ENCODE results near the gene VEGFB. TPM values are rescaled to one million over a fixed set of nuclear protein-coding genes. Genes with fewer than 3 reads are reported as not detected.

The VEGFB gene
- total and polyA plus RNA-seq, 2 of the 8 experiments (the other 6 are each of a cell fraction or from before 2014, with no cell fraction given), result 9.3 to 49.6 TPM

- peak within 1 kb of the TSS; percentile 76 for H4K8ac ChIP-seq (ENCODE audit: extremely low read depth, insufficient read depth, low read length)
- no peak within 1 kb of the TSS for H3K4ac ChIP-seq (replicated peaks; ENCODE audit: insufficient read length, low read depth, low read length)
- 92% methylated on average over 26 of the region's 27 CpGs; no CpG with 5 or more reads in 1 of the 2 experiments for WGBS, 2 experiments (ENCODE audit: extremely low coverage in 1 of 2, insufficient coverage in 1 of 2, insufficient read length in 1 of 2, insufficient replicate concordance in 2 of 2, low coverage in 1 of 2, low lambda C conversion rate in 2 of 2, missing lambda C conversion rate in 1 of 2)
- no peaks in the 10 kb centered on the region for H3K79me1 ChIP-seq (ENCODE audit: low read depth, low read length)
- H3K4me2 ChIP-seq (ENCODE audit: insufficient read depth in 1 of 2, low read depth in 2 of 2, low read length in 2 of 2), result no peak within 1 kb of the TSS
- H4K5ac ChIP-seq (ENCODE audit: insufficient read length, low read depth, low read length), result no peak within 1 kb of the TSS
- H3K4me1 ChIP-seq (replicated peaks in 1 of 4; ENCODE audit: control insufficient read depth in 3 of 4, insufficient read depth in 4 of 4, low read length in 3 of 4), result peaks cover 0 to 5% (median 0%) of the 10 kb centered on the region in 4 experiments; a peak in 3 of 7 replicates
- H2BK120ac ChIP-seq (replicated peaks; ENCODE audit: low read depth, low read length), result no peak within 1 kb of the TSS
- no peaks in the 10 kb centered on the region for H3K9me3 ChIP-seq (ENCODE audit: insufficient read depth in 2 of 2, low read depth in 1 of 2, low read length in 1 of 2)
- H4K91ac ChIP-seq (replicated peaks; ENCODE audit: insufficient read length, low read length), result no peak within 1 kb of the TSS
- FAIRE-seq, result no peak
- peaks cover 27 to 46% (median 36%) of the 10 kb centered on the region in 4 experiments for H3K36me3 ChIP-seq (ENCODE audit: control insufficient read depth in 2 of 4, insufficient read depth in 4 of 4, low read length in 3 of 4)
- no peak within 1 kb of the TSS for H2BK20ac ChIP-seq (ENCODE audit: low read length)
- H2BK15ac ChIP-seq (ENCODE audit: low read length), result no peak within 1 kb of the TSS
- no peak within 1 kb of the TSS for H2AFZ ChIP-seq (ENCODE audit: low read length)
- H3K14ac ChIP-seq (ENCODE audit: insufficient read length), result no peak within 1 kb of the TSS
- no peak within 1 kb of the TSS for H3K23ac ChIP-seq (ENCODE audit: insufficient read length)
- ChIA-PET CTCF (ENCODE audit: partially characterized antibody) (interaction anchor here (0.7 to 7.4 kb wide), 24 partner anchors 9 to 272 kb away, joined by 3 to 68 read pairs (median 5); partner anchors contain the start of genes CCDC88B, DNAJC4, NUDT22 and PLCB3), POLR2A (ENCODE audit: partially characterized antibody) (interaction anchor here (0.6 to 18.4 kb wide), 20 partner anchors 10 to 443 kb away, joined by 3 to 253 read pairs (median 4); partner anchors contain the start of genes ESRRA, GPR137, NUDT22 and PLCB3)
- H2BK5ac ChIP-seq (ENCODE audit: low read depth, low read length), result peak within 1 kb of the TSS; percentile 16
- no peak within 1 kb of the TSS; a peak in 1 of 7 replicates for H3K9ac ChIP-seq (replicated peaks in 1 of 4; ENCODE audit: extremely low read depth in 1 of 4, low read depth in 3 of 4, low read length in 3 of 4)
- H3K23me2 ChIP-seq (ENCODE audit: low read depth, low read length), result no peaks in the 10 kb centered on the region
- no peak within 1 kb of the TSS for H2BK12ac ChIP-seq (ENCODE audit: low read depth, low read length)
- peaks cover 5 to 14% of the 10 kb centered on the region in 2 experiments for H4K20me1 ChIP-seq (replicated peaks in 1 of 2; ENCODE audit: control insufficient read depth in 1 of 2, insufficient read depth in 2 of 2, low read length in 2 of 2)
- H3K4me3 ChIP-seq (ENCODE audit: extremely low read depth in 1 of 4, insufficient read depth in 2 of 4, low read depth in 3 of 4, low read length in 4 of 4), result no peak within 1 kb of the TSS
- no peaks in the 10 kb centered on the region for H3K79me2 ChIP-seq (ENCODE audit: control insufficient read depth in 1 of 2, insufficient read depth in 2 of 2, low read length in 2 of 2)
- DNase-seq (ENCODE audit: low read depth in 1 of 2, low spot score in 2 of 2), result no peak
- no peak within 1 kb of the TSS for H3K56ac ChIP-seq (replicated peaks; ENCODE audit: insufficient read length, low read depth, low read length)
- H3K18ac ChIP-seq (ENCODE audit: extremely low read depth, low read length), result no peak within 1 kb of the TSS
- peak within 1 kb of the TSS; percentile 29; the same call in 1 of the 2 replicates for H3K27ac ChIP-seq (ENCODE audit: low read depth, low read length)
- H3K27me3 ChIP-seq (replicated peaks in 1 of 4; ENCODE audit: control insufficient read depth in 3 of 4, extremely low read depth in 1 of 4, insufficient read depth in 3 of 4, low read length in 3 of 4), result no peaks in the 10 kb centered on the region; a peak in 1 of 7 replicates
- no peak within 1 kb of the TSS for H2AK5ac ChIP-seq (ENCODE audit: low read depth, low read length)
- TF ChIP-seq, protein P1, sequence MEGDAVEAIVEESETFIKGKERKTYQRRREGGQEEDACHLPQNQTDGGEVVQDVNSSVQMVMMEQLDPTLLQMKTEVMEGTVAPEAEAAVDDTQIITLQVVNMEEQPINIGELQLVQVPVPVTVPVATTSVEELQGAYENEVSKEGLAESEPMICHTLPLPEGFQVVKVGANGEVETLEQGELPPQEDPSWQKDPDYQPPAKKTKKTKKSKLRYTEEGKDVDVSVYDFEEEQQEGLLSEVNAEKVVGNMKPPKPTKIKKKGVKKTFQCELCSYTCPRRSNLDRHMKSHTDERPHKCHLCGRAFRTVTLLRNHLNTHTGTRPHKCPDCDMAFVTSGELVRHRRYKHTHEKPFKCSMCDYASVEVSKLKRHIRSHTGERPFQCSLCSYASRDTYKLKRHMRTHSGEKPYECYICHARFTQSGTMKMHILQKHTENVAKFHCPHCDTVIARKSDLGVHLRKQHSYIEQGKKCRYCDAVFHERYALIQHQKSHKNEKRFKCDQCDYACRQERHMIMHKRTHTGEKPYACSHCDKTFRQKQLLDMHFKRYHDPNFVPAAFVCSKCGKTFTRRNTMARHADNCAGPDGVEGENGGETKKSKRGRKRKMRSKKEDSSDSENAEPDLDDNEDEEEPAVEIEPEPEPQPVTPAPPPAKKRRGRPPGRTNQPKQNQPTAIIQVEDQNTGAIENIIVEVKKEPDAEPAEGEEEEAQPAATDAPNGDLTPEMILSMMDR (IDR thresholded peaks at IDR 0.05; ENCODE audit: control extremely low read depth in 1 of 3, insufficient read depth in 1 of 3, low read depth in 1 of 3, low read length in 3 of 3), result no peak
- TF ChIP-seq, protein P2, sequence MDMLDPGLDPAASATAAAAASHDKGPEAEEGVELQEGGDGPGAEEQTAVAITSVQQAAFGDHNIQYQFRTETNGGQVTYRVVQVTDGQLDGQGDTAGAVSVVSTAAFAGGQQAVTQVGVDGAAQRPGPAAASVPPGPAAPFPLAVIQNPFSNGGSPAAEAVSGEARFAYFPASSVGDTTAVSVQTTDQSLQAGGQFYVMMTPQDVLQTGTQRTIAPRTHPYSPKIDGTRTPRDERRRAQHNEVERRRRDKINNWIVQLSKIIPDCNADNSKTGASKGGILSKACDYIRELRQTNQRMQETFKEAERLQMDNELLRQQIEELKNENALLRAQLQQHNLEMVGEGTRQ (IDR thresholded peaks at IDR 0.05; ENCODE audit: low read length), result no peak
- no peak for TF ChIP-seq EP300 (IDR thresholded peaks at IDR 0.05; ENCODE audit: borderline replicate concordance in 1 of 2, low read depth in 2 of 2, low read length in 2 of 2)
- no peak for TF ChIP-seq SAP30 (IDR thresholded peaks at IDR 0.05; ENCODE audit: insufficient read depth, insufficient replicate concordance, low read length)
- TF ChIP-seq CBX8 (IDR thresholded peaks at IDR 0.05; ENCODE audit: borderline replicate concordance, low read depth, low read length), result no peak
- no peak for TF ChIP-seq RFX5 (IDR thresholded peaks at IDR 0.05; ENCODE audit: borderline replicate concordance, low read depth, low read length)
Measured at GRCh38 chr11:64206457-64207255, 27.7 kb upstream of the VEGFB start, which contains the start of gene FERMT3. TSS of gene FERMT3 (plus strand) at chr11:64206721. CDS start at chr11:64207365, 644 bp downstream.

Data from H1 (cell line).